Uterus (tissue), 2 donors: ENCODE results near the gene RPS6KA1.

Experiments used
- POLR2A ChIP-seq, 2 donors: fragments of 450-650 bp; IDR thresholded peaks; one replicate each; pipeline ENCODE4 v1.6.1; 2016; ENCODE audit warnings: antibody characterized with exemption in 2 of 2, mild to moderate bottlenecking in 1 of 2, moderate library complexity in 1 of 2
- TF ChIP-seq, protein P1 (sequence below), 4 experiments: fragments of 200-600 bp in 2 of 4; fragments of 450-650 bp in 2 of 4; sonication (generic) in 2 of 4; IDR thresholded peaks; one replicate each; pipeline ENCODE4 v1.5.1; 2016 to 2019; ENCODE audit warnings: antibody characterized with exemption in 4 of 4, mild to moderate bottlenecking in 2 of 4, moderate library complexity in 1 of 4

DNA sequence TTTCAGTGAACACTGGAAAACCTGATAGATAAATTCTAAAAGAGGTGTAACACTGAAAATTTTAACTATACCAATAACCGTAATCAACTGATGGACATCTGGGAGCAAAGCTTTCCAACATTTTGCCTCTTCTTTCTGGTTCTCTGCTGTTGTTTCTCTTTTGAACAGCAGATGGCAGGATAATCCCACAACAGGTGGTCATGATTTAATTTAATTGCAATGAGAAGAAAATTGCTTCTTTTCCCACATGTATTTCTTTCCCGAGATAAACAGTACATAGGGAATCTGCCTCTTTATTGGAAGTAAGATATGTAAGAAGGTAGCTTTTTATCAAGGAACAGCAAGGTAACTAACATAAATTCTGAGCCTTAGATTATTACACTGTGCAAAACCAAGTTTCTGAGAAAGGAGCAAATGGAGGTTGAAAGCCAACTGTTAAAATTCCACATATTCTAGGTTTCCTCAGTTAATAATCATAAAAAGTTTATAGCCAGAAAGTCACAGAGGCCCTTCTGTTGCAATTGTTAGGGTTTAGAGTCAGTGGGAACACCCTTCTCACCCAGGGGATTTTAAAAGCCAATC, 72.9 kb downstream of the RPS6KA1 start:
- TF ChIP-seq POLR2A (IDR thresholded peaks at IDR 0.05) = no peak
- TF ChIP-seq, protein P1, sequence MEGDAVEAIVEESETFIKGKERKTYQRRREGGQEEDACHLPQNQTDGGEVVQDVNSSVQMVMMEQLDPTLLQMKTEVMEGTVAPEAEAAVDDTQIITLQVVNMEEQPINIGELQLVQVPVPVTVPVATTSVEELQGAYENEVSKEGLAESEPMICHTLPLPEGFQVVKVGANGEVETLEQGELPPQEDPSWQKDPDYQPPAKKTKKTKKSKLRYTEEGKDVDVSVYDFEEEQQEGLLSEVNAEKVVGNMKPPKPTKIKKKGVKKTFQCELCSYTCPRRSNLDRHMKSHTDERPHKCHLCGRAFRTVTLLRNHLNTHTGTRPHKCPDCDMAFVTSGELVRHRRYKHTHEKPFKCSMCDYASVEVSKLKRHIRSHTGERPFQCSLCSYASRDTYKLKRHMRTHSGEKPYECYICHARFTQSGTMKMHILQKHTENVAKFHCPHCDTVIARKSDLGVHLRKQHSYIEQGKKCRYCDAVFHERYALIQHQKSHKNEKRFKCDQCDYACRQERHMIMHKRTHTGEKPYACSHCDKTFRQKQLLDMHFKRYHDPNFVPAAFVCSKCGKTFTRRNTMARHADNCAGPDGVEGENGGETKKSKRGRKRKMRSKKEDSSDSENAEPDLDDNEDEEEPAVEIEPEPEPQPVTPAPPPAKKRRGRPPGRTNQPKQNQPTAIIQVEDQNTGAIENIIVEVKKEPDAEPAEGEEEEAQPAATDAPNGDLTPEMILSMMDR (IDR thresholded peaks at IDR 0.05) = peak; percentile 86 to 98 (median 92)
